ENCODE data around the gene EYA4. TPM values are rescaled to one million over a fixed set of nuclear protein-coding genes. Genes with fewer than 3 reads are reported as not detected.

Gene EYA4
- total RNA-seq, 2 experiments from 2014 or later: not detected

DNA sequence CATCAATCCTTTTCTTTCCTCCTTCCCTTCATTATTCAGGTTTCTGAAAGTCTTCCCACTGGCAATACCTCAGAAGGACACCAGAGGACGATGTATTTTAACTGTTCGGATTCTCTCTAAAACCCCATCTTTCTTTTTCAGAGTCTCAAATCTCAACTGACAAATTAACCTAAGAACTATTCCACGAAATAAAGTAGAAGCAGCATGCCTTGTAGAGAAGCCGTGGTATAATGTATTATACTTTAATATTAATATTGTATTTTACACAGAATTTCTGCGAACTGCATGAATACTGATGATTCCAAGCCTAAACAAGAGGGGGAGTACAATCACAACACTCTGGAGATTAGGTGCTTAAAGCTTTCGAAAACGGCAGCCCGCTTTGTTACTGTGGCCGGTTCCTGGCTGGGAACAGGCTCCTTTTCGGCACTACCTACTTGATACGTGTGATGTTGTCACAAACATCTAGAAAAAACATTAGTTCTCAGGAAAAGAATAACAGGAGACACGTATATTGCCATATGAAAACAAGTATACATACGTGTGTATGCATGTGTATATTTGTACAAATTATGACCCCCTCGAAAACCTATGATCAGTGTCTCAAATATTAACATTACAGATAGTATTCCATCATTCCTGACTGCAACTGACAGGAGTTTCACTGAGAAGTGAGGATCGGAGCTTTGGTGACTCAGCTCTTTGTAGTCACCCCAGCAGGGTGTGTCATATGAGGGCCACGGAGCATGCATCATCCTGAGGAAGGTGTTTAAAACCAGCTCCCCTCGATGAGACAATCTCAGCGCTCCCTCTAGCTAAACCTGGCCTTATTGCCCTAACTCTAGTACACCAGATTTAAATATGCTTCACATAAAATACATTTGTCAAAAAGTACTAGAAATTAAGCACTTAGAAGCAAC lies 328.1 kb downstream of the EYA4 start:
- no peaks in the 10 kb centered on the region for H3K36me3 Mint-ChIP-seq
- no peaks in the 10 kb centered on the region for H3K9me3 Mint-ChIP-seq
- peak overlapping the region; percentile 65 for H3K4me3 Mint-ChIP-seq
- POLR2A ChIA-PET: no interaction called here
- DNase-seq: no peak
- H3K4me1 Mint-ChIP-seq: peaks cover 6% of the 10 kb centered on the region
- peaks cover 31% of the 10 kb centered on the region for H3K27me3 Mint-ChIP-seq
- no peak overlapping the region for H3K27ac Mint-ChIP-seq
- ATAC-seq (ENCODE audit: low read depth): peak; percentile 60

- peaks cover 30% of the 10 kb centered on the region for H3K27me3 Mint-ChIP-seq
- no peaks in the 10 kb centered on the region for H3K36me3 Mint-ChIP-seq
- no peak overlapping the region for H3K27ac Mint-ChIP-seq
- POLR2A ChIA-PET: no interaction called here
- H3K9me3 Mint-ChIP-seq: no peaks in the 10 kb centered on the region
- DNase-seq (no peak), ATAC-seq (ENCODE audit: low read depth) (no peak)
- H3K4me1 Mint-ChIP-seq: peaks cover 6% of the 10 kb centered on the region
- no peak overlapping the region for H3K4me3 Mint-ChIP-seq
Measured at GRCh38 chr6:133571681-133572080, 330.5 kb downstream of the EYA4 start.

DNA sequence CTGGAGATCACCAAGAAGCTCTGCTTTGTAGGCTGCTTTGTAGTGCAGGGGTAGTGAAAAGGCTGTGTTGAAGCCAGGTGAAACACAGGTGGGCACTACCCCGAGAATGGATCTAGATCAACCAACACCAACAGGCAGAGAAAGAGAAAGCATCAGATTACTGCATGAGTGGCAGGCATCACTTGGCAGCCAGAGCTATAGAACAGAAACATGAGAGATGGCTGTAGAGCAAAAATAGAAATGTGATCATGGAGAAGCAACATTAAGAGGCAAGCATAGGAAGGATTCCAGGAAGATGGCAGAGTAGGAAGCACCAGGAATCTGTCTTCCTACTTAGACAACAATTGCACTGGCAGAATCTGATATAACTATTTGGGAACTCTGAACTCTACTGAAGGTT lies 336.7 kb downstream of the EYA4 start:
- H3K4me1 Mint-ChIP-seq: no peaks in the 10 kb centered on the region
- H3K27me3 Mint-ChIP-seq: peaks cover 3% of the 10 kb centered on the region
- H3K4me3 Mint-ChIP-seq: no peak overlapping the region
- no peak overlapping the region for H3K27ac Mint-ChIP-seq
- DNase-seq (no peak), ATAC-seq (ENCODE audit: low read depth) (no peak)
- H3K9me3 Mint-ChIP-seq: peaks cover 2% of the 10 kb centered on the region
- no peaks in the 10 kb centered on the region for H3K36me3 Mint-ChIP-seq
- POLR2A ChIA-PET: no interaction called here
